ENCODE data around the gene SNX8.

Gene SNX8

DNA sequence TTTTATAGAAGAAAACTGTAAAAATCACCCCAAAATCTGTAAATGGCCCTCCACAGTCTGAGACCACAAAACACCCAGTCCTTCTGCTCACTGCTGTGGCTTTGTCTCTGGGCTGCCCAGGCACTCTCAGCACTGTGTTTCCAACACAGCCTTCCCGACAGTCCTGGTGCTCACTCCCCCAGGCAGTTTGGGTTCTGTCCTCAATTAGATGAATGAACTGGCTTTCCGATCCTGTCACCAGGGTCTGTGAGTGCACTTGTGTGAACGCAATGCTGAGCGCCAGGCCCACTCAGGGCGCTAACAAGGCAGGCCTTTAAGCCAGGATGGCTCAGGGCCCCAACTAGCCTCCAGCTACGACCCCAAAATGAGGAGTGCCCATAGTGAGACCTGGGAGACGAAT lies 84.8 kb downstream of the SNX8 start:
- H2BK5ac ChIP-seq (ENCODE audit: low read length): no peak overlapping the region
- peaks cover 43 to 73% of the 10 kb centered on the region in 2 donors for H3K36me3 ChIP-seq (replicated peaks in 1 of 2; ENCODE audit: control insufficient read depth in 2 of 2, insufficient read depth in 2 of 2, low read length in 2 of 2)
- no peak overlapping the region for H2AFZ ChIP-seq (ENCODE audit: low read length)
- H3K4ac ChIP-seq (ENCODE audit: low read length): no peak overlapping the region
- no peak overlapping the region for H2BK12ac ChIP-seq (ENCODE audit: low read length)
- no peak overlapping the region for H3K27ac ChIP-seq (replicated peaks; ENCODE audit: low read length)
- no peaks in the 10 kb centered on the region for H3K27me3 ChIP-seq (ENCODE audit: control insufficient read depth in 3 of 3, insufficient read depth in 3 of 3, low read depth in 1 of 3, low read length in 3 of 3)
- no peak overlapping the region for H3K14ac ChIP-seq (ENCODE audit: low read length)
- no CpG with 5 or more reads among the region's 7 CpGs for WGBS, 2 donors (ENCODE audit: extremely low coverage in 2 of 2, insufficient read length in 2 of 2, insufficient replicate concordance in 1 of 2)
- H3K9ac ChIP-seq (ENCODE audit: low read depth, low read length, poor library complexity): no peak overlapping the region
- peaks cover 4 to 9% of the 10 kb centered on the region in 2 donors for H3K4me1 ChIP-seq (ENCODE audit: control insufficient read depth in 2 of 2, insufficient read depth in 1 of 2, low read depth in 1 of 2, low read length in 2 of 2)
- H2BK120ac ChIP-seq (ENCODE audit: low read depth, low read length): no peak overlapping the region
- H3K23ac ChIP-seq (ENCODE audit: low read depth, low read length, poor library complexity): no peak overlapping the region
- peaks cover 19% of the 10 kb centered on the region for H3K79me1 ChIP-seq (ENCODE audit: low read depth, low read length)
- H4K8ac ChIP-seq (ENCODE audit: low read depth, low read length): no peak overlapping the region
- H3K18ac ChIP-seq (ENCODE audit: low read length): no peak overlapping the region
- no peak overlapping the region for H2BK15ac ChIP-seq (ENCODE audit: low read length)
- no peaks in the 10 kb centered on the region for H3K9me3 ChIP-seq (replicated peaks in 1 of 2; ENCODE audit: control insufficient read depth in 2 of 2, insufficient read depth in 1 of 2, low read depth in 1 of 2, low read length in 2 of 2)
- DNase-seq (ENCODE audit: low spot score): no peak
- H2AK5ac ChIP-seq (ENCODE audit: low read depth, low read length): no peak overlapping the region
- no peak overlapping the region for H4K91ac ChIP-seq (ENCODE audit: low read depth, low read length, poor library complexity)
- H3K4me2 ChIP-seq (ENCODE audit: insufficient read depth, low read length, poor library complexity, severe bottlenecking): no peak overlapping the region
- H3K4me3 ChIP-seq (ENCODE audit: low read length in 2 of 2): no peak overlapping the region

DNA sequence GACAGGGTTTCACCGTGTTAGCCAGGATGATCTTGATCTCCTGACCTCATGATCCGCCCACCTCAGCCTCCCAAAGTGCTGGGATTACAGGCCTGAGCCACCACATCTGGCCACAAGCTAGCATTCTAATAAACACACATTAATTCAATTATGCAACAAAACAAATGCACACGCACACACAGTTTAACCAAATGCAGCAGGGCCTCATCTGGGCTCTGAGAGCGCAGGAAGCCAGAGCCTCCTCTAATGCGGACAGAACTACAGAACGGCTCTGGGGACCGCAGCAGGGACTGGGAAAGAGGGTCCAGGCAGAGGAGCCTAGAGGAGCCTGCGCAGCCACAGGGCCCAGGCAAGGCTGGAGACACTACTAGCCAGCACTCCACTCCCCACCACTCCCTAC lies 85.3 kb downstream of the SNX8 start:
- Histone ChIP-seq H3K9ac (ENCODE audit: low read depth, low read length, poor library complexity) (no peak overlapping the region), H2BK12ac (ENCODE audit: low read length) (no peak overlapping the region), H3K79me1 (ENCODE audit: low read depth, low read length) (peaks cover 19% of the 10 kb centered on the region), H2BK120ac (ENCODE audit: low read depth, low read length) (no peak overlapping the region), H2AFZ (ENCODE audit: low read length) (no peak overlapping the region), H3K4me2 (ENCODE audit: insufficient read depth, low read length, poor library complexity, severe bottlenecking) (no peak overlapping the region), H3K23ac (ENCODE audit: low read depth, low read length, poor library complexity) (no peak overlapping the region), H2BK15ac (ENCODE audit: low read length) (no peak overlapping the region), H3K27me3 (ENCODE audit: control insufficient read depth in 3 of 3, insufficient read depth in 3 of 3, low read depth in 1 of 3, low read length in 3 of 3) (no peaks in the 10 kb centered on the region), H2AK5ac (ENCODE audit: low read depth, low read length) (no peak overlapping the region), H3K4me3 (ENCODE audit: low read length in 2 of 2) (no peak overlapping the region), H3K14ac (ENCODE audit: low read length) (no peak overlapping the region), H2BK5ac (ENCODE audit: low read length) (no peak overlapping the region), H4K91ac (ENCODE audit: low read depth, low read length, poor library complexity) (peak overlapping the region; percentile 22), H3K9me3 (replicated peaks in 1 of 2; ENCODE audit: control insufficient read depth in 2 of 2, insufficient read depth in 1 of 2, low read depth in 1 of 2, low read length in 2 of 2) (no peaks in the 10 kb centered on the region), H3K4me1 (ENCODE audit: control insufficient read depth in 2 of 2, insufficient read depth in 1 of 2, low read depth in 1 of 2, low read length in 2 of 2) (peaks cover 4 to 9% of the 10 kb centered on the region in 2 donors), H3K27ac (replicated peaks; ENCODE audit: low read length) (no peak overlapping the region), H3K36me3 (replicated peaks in 1 of 2; ENCODE audit: control insufficient read depth in 2 of 2, insufficient read depth in 2 of 2, low read length in 2 of 2) (peaks cover 44 to 73% of the 10 kb centered on the region in 2 donors), H3K18ac (ENCODE audit: low read length) (no peak overlapping the region), H4K8ac (ENCODE audit: low read depth, low read length) (no peak overlapping the region), H3K4ac (ENCODE audit: low read length) (no peak overlapping the region)
- DNase-seq (ENCODE audit: low spot score): no peak
- WGBS, 2 donors (ENCODE audit: extremely low coverage in 2 of 2, insufficient read length in 2 of 2, insufficient replicate concordance in 1 of 2): no CpG with 5 or more reads among the region's 8 CpGs

DNA sequence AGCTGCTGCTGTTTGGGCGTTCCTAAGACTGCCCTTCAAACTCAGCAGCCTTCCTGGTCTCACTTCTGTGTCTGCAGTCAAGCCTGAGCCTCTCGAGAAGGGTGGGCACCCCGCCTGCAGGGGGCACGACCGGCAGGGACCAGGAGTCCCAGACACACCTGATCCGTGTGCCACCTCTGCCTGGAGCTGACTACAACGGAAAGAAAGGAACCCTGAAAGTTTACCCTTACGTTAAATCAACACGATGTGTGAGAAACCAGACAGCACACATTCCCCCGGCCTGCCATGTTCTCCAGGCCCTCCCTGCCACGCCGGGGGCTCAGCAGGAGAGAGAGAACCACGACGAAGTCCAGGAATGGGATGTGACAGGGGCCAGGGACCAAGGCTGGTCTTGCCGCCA lies 86.5 kb downstream of the SNX8 start:
- peaks cover 25% of the 10 kb centered on the region for H3K79me1 ChIP-seq (ENCODE audit: low read depth, low read length)
- H3K23ac ChIP-seq (ENCODE audit: low read depth, low read length, poor library complexity): no peak overlapping the region
- no peak overlapping the region for H3K4me3 ChIP-seq (ENCODE audit: low read length in 2 of 2)
- H2BK12ac ChIP-seq (ENCODE audit: low read length): no peak overlapping the region
- peaks cover 52 to 82% of the 10 kb centered on the region in 2 donors for H3K36me3 ChIP-seq (replicated peaks in 1 of 2; ENCODE audit: control insufficient read depth in 2 of 2, insufficient read depth in 2 of 2, low read length in 2 of 2)
- H3K27me3 ChIP-seq (ENCODE audit: control insufficient read depth in 3 of 3, insufficient read depth in 3 of 3, low read depth in 1 of 3, low read length in 3 of 3): no peaks in the 10 kb centered on the region
- H3K27ac ChIP-seq (replicated peaks; ENCODE audit: low read length): no peak overlapping the region
- no peak overlapping the region for H4K8ac ChIP-seq (ENCODE audit: low read depth, low read length)
- H2BK5ac ChIP-seq (ENCODE audit: low read length): peak overlapping the region; percentile 5
- H2BK120ac ChIP-seq (ENCODE audit: low read depth, low read length): no peak overlapping the region
- no peak overlapping the region for H2AFZ ChIP-seq (ENCODE audit: low read length)
- H3K18ac ChIP-seq (ENCODE audit: low read length): no peak overlapping the region
- peaks cover 4 to 5% of the 10 kb centered on the region in 2 donors for H3K4me1 ChIP-seq (ENCODE audit: control insufficient read depth in 2 of 2, insufficient read depth in 1 of 2, low read depth in 1 of 2, low read length in 2 of 2)
- no peak overlapping the region for H2BK15ac ChIP-seq (ENCODE audit: low read length)
- H3K4me2 ChIP-seq (ENCODE audit: insufficient read depth, low read length, poor library complexity, severe bottlenecking): no peak overlapping the region
- H4K91ac ChIP-seq (ENCODE audit: low read depth, low read length, poor library complexity): no peak overlapping the region
- no peak for DNase-seq (ENCODE audit: low spot score)
- H3K9me3 ChIP-seq (replicated peaks in 1 of 2; ENCODE audit: control insufficient read depth in 2 of 2, insufficient read depth in 1 of 2, low read depth in 1 of 2, low read length in 2 of 2): no peaks in the 10 kb centered on the region
- H3K4ac ChIP-seq (ENCODE audit: low read length): no peak overlapping the region
- no peak overlapping the region for H2AK5ac ChIP-seq (ENCODE audit: low read depth, low read length)
- WGBS, 2 donors (ENCODE audit: extremely low coverage in 2 of 2, insufficient read length in 2 of 2, insufficient replicate concordance in 1 of 2): no CpG with 5 or more reads among the region's 15 CpGs
- H3K9ac ChIP-seq (ENCODE audit: low read depth, low read length, poor library complexity): no peak overlapping the region
- H3K14ac ChIP-seq (ENCODE audit: low read length): no peak overlapping the region

DNA sequence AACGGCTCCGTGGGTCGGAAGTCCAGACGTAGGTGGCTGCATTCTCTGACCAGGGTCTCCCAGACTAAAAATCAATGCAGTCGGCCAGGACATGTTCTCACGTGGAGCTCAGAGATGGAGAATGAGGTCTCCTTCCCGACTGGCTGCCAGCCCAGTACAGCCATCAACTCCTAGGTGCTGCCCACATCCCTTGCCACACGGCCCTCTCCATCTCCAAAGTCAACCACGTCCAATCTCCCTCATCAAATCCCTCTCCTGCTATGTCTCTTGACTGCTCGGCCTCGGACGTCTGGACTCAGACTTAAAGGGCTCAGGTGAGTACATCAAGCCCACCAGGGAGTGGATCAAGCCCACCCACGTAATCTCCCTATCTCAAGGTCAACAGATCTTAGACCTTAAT lies 88.4 kb downstream of the SNX8 start:
- H3K4me3 ChIP-seq (ENCODE audit: low read length in 2 of 2): no peak overlapping the region
- H4K91ac ChIP-seq (ENCODE audit: low read depth, low read length, poor library complexity): no peak overlapping the region
- no peaks in the 10 kb centered on the region for H3K9me3 ChIP-seq (replicated peaks in 1 of 2; ENCODE audit: control insufficient read depth in 2 of 2, insufficient read depth in 1 of 2, low read depth in 1 of 2, low read length in 2 of 2)
- H3K4me2 ChIP-seq (ENCODE audit: insufficient read depth, low read length, poor library complexity, severe bottlenecking): no peak overlapping the region
- H2AK5ac ChIP-seq (ENCODE audit: low read depth, low read length): no peak overlapping the region
- H4K8ac ChIP-seq (ENCODE audit: low read depth, low read length): no peak overlapping the region
- H2BK12ac ChIP-seq (ENCODE audit: low read length): no peak overlapping the region
- H3K36me3 ChIP-seq (replicated peaks in 1 of 2; ENCODE audit: control insufficient read depth in 2 of 2, insufficient read depth in 2 of 2, low read length in 2 of 2): peaks cover 65 to 96% of the 10 kb centered on the region in 2 donors
- no peak overlapping the region for H3K27ac ChIP-seq (replicated peaks; ENCODE audit: low read length)
- no peak overlapping the region for H2BK120ac ChIP-seq (ENCODE audit: low read depth, low read length)
- no peak overlapping the region for H3K23ac ChIP-seq (ENCODE audit: low read depth, low read length, poor library complexity)
- no peak overlapping the region for H2AFZ ChIP-seq (ENCODE audit: low read length)
- no peak overlapping the region for H3K9ac ChIP-seq (ENCODE audit: low read depth, low read length, poor library complexity)
- no peak for DNase-seq (ENCODE audit: low spot score)
- H3K27me3 ChIP-seq (ENCODE audit: control insufficient read depth in 3 of 3, insufficient read depth in 3 of 3, low read depth in 1 of 3, low read length in 3 of 3): no peaks in the 10 kb centered on the region
- H2BK5ac ChIP-seq (ENCODE audit: low read length): no peak overlapping the region
- no peak overlapping the region for H2BK15ac ChIP-seq (ENCODE audit: low read length)
- H3K4me1 ChIP-seq (ENCODE audit: control insufficient read depth in 2 of 2, insufficient read depth in 1 of 2, low read depth in 1 of 2, low read length in 2 of 2): no peaks in the 10 kb centered on the region
- no peak overlapping the region for H3K18ac ChIP-seq (ENCODE audit: low read length)
- peaks cover 25% of the 10 kb centered on the region for H3K79me1 ChIP-seq (ENCODE audit: low read depth, low read length)
- no CpG with 5 or more reads among the region's 13 CpGs for WGBS, 2 donors (ENCODE audit: extremely low coverage in 2 of 2, insufficient read length in 2 of 2, insufficient replicate concordance in 1 of 2)
- no peak overlapping the region for H3K4ac ChIP-seq (ENCODE audit: low read length)
- no peak overlapping the region for H3K14ac ChIP-seq (ENCODE audit: low read length)

All from neuronal stem cell (in vitro differentiated cells).